HG03135 (cell line): ENCODE data around the gene MYL3.

Source experiments
- ATAC-seq: cut with Tn5 transposase; IDR thresholded peaks from one replicate; pipeline ENCODE4 v1.9.1; 2021; ENCODE audit warnings: mild to moderate bottlenecking, moderate library complexity; ENCODE audit not compliant: unreplicated experiment

Gene MYL3

DNA sequence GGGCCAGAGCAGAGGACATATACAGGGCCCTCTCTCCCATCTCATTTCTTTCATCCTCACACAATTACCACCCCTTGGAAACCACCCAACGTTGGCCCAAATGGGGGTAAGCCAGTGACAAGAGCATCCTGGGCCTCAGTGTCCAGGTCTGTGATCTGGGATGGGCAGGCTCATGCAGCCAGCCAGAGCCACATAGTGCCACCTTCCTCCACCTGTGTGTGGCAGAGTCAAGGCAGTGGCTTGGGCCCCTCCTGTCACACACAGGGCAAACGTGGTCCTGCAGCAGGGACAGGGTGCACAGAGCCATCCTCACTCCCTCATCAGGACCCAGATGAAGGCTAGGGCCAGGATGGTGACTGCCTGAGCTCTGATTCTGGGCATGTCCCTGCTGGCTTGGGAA lies 2.3 kb upstream of the MYL3 start:
- no peak for ATAC-seq

DNA sequence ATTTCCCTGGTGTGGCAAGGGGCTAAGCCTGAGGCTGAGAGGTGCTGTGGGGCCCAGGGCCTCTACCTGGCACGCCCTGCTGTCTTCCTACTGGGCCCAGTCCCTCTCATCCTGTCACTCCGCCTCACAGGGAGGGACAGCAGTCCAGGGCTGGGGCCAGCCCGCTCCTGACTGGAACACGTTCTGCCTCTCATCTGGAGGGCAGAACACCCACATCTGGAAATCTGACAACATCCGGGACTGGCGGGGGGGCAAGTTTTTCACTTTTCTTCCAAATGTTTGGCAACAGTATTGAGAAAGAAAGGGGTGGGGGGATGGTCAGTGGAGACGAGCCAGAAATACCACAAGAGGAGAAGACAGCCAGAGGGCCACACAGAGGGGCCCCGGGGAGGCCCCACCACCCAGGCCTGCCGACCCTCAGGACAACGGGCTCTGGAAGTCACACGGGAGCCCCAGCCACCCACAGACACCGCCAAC lies 1.8 kb upstream of the MYL3 start:
- no peak for ATAC-seq

DNA sequence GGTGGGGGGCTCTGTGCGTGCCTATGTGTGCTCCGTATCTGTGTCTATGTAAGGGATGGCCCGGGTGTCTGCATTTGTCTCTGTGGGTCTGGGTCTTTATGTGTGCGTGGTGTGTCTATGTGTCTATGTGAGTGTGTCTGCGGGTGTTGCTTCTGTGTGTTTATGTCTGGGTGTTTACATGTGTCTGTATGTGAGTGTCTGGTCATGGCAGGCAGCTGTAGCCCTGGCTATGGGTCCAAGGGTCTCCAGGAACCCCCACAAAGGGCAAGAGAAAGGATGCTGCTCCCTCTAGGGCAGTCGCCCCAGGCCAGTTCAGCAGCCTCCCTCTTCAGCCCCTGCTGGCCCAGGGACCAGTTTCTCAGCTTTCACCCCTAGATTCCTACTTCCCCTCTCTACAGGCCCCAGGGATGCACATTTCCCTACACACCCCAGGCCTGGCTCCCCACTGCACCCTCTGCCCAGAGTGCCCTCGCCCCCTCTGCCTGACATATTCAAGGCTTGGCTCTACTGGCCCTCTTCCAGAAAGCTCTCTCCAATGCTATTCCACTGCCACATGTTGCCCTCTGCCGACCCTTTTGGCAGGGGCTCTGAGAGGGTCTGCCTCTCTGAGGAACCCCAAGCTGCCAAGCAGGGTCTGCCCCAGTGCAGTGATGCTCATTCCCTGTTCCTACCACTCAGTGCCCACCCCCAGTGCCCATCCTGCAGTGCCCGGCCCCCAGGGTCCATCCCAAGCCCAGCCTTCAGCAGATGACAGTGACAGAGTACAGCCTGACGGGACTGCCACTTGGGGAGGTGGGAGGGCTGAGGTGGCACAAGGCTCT lies 1.0 kb upstream of the MYL3 start:
- ATAC-seq, result no peak

DNA sequence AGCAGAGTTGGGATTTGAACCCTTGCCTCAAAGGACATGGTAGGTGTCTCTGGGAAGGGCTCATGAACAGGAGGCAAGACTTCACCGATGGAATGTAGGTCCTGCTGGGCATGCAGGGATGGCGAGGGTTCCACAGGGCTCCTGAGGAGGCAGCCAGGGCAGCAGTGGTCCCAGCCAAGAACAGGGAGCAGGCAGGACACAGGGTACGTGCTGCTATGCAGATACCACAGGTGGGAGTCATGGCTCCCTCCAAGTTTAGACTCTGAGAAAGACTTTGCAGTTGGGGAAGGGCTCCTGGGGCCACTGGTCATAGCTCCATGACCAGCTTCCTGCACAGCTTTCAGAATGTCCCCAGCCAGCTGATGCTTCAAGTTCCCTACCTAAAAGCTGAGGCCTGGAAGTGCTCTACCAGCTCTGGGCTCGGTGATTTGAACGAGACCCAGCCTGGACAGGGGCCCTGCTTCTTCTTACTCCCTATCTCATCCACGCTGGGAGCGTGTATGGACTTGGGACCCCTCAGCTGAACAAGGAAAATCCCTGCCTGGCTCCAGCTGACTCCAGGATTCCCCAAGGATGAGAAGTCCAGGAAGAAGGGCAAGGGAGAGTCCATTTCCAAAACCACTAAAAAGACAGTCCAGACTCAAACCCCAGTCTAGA lies 747 bp downstream of the MYL3 start:
- ATAC-seq, result no peak

DNA sequence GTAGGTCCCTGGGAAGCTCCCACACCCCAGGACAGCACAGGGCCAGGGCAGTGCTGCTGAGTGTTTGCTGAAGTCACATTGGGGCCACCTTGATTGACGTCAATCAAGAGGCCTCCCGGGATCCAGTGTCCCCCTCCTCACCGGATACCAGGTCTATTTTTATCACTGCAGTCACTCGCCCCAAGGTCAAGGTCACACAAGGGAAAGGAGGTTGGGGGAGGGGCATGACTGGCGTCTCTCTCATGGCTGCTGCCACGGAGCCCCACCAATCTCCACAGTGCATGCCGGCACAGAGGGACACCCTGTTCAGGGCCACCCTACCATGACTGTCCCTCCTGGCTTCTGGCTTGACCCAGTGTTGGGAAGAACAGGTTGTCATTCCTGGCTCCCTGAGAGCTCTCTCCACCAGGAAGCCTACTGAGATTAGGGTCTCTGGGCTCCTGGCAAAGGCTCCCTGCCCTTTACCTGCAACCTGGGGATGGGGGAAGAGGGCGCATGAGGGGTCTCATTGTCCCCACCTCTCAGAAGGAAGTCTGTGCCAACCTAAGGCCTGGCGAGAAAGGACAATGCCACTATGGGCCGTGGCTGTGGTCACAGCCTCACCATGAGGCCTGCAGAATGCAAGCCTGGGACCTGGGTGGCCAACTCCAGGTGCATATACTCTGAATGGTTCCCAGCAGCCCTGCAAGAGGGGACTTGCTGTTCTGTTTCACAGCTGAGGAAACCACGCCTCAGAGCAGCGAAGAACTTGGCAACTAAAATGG lies 1.5 kb downstream of the MYL3 start:
- no peak for ATAC-seq

DNA sequence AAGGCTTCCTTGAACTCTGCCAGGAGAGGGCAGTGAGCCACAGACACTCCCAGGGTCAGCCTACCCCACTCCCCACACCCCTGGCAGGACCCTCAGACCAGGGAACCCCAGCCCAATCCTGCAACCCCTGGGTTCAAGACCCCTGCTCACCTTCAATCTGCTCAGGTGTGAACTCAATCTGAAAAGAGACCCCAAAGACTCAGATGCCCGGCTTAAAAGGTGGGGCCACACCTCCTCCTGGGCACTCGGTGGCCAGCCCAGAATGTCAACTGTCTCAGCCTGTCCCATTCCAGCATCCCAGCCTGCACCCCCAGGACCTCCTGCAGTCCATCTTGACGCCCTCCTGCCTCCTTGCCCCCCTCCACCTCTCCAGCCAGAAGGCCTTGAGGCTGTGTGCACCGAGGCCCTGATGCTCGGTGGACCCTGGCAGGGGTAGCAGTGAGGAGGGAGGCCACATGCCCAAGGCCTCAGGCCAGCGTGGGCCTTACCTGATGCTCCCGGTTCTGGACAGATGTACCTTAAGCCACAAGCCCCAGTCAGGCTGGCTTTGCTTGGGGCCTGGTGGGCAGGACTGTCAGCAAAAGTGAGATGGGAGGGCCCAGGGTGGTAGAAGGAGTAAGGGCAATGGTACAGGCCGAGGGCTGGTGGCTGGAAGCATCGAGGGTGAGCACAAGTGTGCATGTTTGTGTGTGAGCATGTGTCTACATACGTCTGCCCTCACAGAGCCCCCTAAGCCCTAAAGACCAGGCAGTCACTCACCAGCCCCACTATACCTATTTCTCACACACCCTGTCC lies 2.2 kb downstream of the MYL3 start:
- no peak for ATAC-seq

DNA sequence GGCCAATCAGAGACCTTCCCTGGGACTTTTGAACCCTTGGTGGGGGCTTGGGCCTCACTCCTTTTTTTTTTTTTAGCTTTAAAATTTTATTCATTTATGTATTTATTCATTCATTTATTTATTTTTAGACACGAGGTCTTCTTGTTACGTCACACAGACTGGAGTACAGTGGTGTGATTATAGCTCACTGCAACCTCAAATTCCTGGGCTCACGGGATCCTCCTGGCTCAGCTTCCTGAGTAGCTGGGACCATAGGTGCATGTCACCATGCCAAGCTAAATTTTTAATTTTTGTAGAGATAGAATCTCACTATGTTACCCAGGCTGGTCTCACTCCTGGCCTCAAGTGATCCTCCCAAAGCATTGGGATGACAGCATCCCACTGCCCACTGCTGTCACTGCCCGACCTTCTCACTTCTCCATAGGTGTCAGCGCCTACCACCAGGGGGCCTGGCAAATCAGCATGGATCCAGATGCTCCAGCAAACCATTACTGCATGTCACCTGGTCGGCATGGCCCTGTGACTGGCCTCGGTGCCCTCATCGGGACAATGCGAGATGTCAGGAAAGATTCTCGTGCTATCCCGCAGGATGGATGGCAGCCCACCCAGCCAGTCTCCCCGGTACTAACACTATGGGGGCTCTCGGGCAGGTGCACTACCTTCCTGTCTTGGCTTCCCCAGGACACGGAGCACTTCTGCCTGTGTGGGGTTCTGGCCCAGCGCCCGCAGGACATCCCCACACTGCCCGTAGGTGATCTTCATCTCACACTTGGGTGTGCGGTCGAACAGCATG lies 3.0 kb downstream of the MYL3 start:
- no peak for ATAC-seq

DNA sequence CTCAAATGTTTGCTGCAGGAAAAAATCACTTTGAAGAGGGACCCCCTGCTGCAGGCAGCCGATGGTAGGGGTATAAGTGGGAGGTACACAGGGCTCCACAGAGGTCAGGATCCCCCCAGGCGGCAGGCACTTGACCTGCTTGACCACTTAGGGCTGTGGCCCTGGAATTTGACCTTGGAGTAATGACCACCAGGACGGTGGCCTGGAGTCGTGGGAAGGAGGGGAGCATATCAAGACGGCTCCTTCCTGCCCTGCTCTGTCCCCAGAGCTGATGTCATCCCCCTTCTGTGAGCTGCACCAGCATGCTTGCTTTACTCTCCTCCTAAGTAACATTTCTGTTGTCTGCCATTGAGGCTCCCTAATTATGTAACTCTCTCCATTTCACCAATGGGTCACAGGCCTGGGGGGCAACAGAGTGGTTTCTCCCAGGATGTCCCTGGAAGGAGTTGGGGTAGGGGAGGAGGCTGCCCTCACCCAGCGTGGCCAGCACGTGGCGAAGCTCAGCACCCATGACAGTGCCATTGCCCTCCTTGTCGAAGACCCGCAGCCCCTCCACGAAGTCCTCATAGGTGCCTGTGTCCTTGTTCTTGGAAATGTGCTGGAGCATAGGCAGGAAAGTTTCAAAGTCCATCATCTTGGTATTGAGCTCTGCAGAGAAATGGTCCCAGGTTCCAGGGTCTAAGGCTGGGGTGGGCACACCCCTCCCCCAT lies 4.1 kb downstream of the MYL3 start:
- ATAC-seq, result no peak

DNA sequence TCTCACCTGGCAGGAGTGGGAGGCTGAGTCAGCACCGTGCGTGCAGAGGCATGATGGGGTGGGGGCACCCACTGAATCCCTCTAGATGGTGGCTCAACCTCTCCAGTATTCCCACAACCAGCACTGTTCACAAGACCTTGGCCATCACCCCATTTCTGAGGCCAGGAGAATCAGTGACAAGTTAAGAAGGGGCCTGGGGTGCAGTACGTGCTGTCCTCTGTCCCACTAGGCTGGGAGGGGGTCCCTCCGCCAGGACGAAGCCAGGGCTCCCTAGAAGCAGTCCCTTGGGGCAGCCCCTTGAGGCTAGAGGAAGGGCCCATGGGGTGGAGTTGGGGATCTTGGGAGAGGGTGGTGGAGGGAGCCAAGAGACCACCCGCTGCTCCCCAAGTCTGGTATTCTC lies 4.8 kb downstream of the MYL3 start:
- ATAC-seq, result no peak

DNA sequence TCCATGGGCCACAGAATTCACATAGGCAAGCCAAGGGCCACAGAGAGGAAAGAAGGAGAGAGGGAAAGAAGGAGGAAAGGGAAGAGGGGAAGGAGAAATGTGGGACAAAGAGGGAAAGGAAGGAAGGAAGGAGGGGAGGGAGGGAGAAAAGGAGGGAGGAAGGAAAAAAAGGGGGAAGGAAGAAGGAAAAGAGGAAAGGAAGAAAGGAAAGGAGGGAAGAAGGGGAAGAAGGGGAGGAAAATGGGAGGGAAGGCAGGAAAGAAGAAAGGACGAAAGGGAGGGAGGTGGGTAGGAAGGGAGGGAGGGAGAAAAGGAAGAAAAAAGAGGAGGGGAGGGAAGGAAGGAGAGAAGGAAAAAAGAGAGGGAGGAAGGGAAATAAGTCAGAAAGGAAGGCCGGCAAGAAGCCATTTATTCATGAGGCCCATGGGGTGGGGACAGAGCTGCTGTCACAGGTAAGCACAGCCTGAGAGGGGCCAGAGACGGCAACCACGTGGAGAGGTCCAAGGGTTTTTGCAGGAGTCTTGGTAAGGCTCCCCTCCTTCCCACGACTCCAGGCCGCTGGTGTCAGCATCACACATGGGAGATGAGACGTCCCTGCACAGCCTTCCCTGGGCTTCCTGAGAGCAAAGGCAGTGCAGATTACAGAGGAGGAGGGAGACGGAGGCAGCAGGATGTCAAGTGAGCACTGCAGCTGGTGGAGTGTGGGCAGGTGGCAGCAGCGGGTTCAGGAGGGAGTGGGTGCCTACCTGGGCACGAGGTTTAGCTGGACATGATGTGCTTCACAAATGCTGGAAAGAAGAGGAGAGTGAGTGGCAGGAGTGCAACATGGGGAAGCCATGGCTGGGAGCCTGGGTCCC lies 5.5 kb downstream of the MYL3 start:
- ATAC-seq, result no peak

DNA sequence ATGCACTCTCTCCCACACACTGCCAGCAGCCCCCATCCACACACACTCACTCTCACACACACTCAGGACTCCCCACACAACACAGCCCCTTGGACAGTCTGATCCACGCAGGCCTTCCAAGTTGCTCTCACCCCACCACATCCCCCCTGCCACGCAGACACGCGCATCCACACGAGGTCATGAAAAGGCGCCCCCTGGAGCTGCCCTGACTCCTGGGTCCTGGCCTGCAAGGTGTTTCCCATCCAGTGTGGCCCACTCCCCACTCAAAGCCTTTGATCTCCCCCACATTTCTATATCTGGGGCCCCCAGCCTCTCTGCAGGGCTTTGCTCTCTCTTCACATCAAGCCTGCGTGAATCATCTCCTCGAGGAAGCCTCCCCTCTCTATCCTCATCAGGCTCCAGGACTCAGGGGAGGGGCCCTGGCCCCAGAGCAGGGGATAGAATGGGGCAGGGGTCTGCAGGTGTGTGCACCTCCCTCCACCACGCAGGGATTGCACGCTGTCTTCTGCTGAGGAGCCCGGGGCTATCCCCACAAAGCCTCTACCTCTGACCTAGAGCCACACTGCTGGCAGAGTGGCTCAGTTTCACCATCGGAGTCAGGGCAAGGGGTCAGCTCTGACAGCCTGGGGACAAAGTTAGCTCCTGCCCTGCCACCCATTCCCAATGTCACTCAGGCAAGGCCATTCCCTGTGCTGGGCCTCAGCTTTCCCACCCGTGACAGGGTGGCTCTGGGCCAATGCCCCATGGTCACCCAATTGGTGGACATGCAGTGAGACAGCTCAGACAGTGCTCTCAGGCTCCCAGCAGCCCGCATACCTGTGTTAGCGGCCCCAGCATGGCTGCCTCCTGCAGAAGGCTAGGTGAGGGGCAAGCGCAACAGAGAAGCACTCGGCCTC lies 6.4 kb downstream of the MYL3 start:
- no peak for ATAC-seq

DNA sequence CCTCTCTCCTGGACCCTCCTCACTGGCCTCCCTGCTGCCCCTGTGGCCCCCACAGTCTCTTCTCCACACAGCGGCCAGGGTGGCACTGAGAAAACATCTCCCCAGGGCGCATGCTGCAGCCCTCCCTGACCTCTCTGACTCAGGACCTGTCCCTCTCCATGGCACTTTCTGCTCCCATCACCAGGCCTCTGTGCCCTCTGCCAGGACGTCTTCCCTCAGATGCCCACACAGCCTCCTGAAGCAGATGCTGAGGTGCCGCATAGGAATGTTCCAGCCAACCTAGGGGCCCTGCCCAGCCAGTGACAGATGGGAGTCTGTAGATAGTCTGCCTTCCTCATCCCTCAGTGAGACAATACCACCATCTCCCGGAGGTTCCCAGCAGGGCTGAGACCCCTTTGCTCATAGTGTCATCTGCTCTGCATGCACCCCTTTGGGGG lies 8.7 kb downstream of the MYL3 start:
- ATAC-seq, result no peak

DNA sequence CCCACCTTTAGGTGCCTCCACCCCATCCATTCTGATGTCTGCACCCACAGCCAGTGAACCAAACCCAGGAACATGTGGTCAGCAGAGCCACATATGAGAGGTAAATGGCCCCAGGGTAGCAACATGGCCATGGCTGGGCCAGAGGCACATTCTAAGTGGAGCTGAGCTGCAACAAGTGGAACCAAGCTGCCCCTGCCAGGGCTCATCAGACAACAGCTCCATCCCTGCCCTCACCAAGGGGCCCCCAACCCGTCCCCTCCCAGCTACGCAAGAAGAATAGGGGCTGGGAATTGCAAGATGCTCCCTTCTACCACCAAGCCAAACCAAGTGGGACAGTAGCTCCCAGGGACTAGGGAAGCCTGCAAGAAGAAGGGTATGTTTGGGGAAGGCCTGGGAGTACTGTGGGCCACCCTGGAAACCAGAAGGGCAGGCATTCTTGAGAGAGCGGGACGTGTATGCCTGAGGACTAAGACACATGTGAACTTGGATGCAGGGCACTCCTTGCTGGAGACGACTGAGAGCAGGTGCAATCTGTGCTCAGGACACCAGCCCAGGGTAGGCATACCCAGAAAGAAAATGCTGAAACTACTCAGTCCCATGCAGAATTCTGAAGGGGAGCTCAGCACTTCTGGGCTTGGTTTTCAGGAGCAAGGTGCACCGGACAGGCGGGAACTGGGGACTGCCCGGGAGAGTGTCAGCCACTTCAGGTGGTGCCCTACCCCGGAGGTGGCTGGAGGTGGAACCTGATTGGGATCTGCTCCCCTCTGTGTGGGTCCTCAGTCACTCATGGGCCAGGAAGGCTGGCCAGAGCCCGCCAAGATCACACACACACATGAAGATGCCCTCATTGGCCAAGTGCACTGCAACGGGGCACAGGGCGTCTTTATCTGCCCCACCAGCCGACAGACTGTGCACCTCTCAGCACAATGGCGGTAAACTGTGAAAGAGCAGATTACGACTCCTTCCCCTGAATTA lies 9.5 kb downstream of the MYL3 start:
- no peak for ATAC-seq

DNA sequence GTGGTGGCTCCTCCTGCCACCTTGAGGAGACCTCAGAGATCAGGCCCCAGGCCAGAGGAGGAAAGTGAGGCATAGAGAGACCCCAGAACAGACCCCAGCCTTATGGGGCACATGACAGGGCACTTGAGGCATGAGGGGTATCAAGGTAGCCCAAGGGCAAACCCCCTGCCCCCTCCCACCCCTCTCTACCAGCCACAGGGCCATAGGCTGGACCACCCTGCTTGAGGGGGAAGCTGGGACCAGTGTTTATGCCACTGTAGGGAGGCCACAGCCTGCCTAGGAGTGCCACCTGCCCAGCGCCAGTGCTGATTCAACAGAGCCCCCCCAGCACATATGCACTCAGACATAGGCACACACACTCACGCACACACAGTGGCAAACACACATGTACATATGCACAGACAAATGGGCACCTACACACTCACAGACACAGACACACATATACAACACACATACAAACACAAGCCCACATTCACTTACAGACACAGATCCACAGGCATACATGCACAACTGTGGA lies 10.3 kb downstream of the MYL3 start:
- no peak for ATAC-seq

DNA sequence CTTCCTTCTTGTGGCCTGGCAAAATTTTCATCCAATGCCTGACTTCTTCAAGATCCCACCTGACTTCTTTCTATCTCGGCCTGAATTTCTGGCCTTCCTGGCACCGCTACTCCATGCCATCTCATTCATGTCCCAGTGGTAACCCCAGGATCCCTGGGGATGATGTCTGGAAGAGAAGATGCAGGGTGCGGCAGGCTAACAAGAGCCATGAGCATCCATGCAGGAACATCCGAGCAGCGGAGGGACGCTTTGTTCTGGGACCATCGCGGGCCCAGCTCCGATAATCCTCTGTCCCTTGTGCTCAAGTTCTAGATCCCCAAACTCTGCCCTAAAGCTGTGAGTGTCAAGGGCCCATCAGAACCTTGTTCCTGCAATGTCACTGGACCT lies 10.9 kb downstream of the MYL3 start:
- no peak for ATAC-seq
